IMR-90 (cell line): Measurements from ENCODE around the gene ZNF300. TPM values are rescaled to one million over a fixed set of nuclear protein-coding genes. Genes with fewer than 3 reads are reported as not detected.

Source experiments
- ATAC-seq: fragments of 200-7000 bp; cut with Tn5 transposase; 2 replicates; pipeline ENCODE4 v1.9.1; 2020; ENCODE audit warnings: low read depth, mild to moderate bottlenecking, moderate library complexity
- BruUV-seq: library from RNA; stranded (reverse); fragments of 400-500 nt; replicated peaks from 2 replicates; lab custom pipeline; 2021; lab: Mats Ljungman, UMichigan
- CTCF ChIA-PET: fragments of 300-600 bp; formaldehyde crosslinking; extraction: SDS; loops from one replicate; lab custom pipeline; 2021; ENCODE audit warnings: antibody characterized with exemption; lab: Yijun Ruan, JAX
- POLR2A ChIA-PET: fragments of 300-600 bp; sonication (Branson Sonifier 250); formaldehyde crosslinking; loops from one replicate; lab custom pipeline; 2022; ENCODE audit warnings: antibody characterized with exemption; ENCODE audit not compliant: unreplicated experiment; lab: Charles Lee
- DNase-seq: peaks from one replicate; pipeline ENCODE4 v3.0.0; 2013
- H2AFZ ChIP-seq: replicated peaks from 2 replicates; pipeline ENCODE3; 2013; ENCODE audit warnings: low read length, mild to moderate bottlenecking; ENCODE audit not compliant: poor library complexity
- H2AK5ac ChIP-seq: 2 replicates; pipeline ENCODE4 v1.6.1; 2013; ENCODE audit warnings: low read depth, low read length, inconsistent platforms
- H2AK9ac ChIP-seq: replicated peaks from 2 replicates; pipeline ENCODE3; 2013; ENCODE audit warnings: mild to moderate bottlenecking, low read depth, low read length, moderate library complexity; ENCODE audit not compliant: poor library complexity
- H2BK120ac ChIP-seq: 2 replicates; pipeline ENCODE4 v1.6.1; 2013; ENCODE audit warnings: low read depth, low read length, inconsistent platforms
- H2BK15ac ChIP-seq: 3 replicates; pipeline ENCODE4 v1.6.1; 2013; ENCODE audit warnings: low read depth, low read length, inconsistent platforms
- H2BK20ac ChIP-seq: 2 replicates; pipeline ENCODE4 v1.6.1; 2013; ENCODE audit warnings: low read depth, mild to moderate bottlenecking, inconsistent platforms, low read length, moderate library complexity
- H2BK5ac ChIP-seq: 2 replicates; pipeline ENCODE4 v1.6.1; 2013; ENCODE audit warnings: mild to moderate bottlenecking, low read depth, low read length, inconsistent platforms; ENCODE audit not compliant: poor library complexity, severe bottlenecking
- H3K14ac ChIP-seq: replicated peaks from 2 replicates; pipeline ENCODE4 v1.6.1; 2013; ENCODE audit warnings: low read depth, low read length, inconsistent platforms
- H3K18ac ChIP-seq: 2 replicates; pipeline ENCODE4 v1.6.1; 2013; ENCODE audit warnings: low read depth, low read length, control low read depth
- H3K23ac ChIP-seq: 2 replicates; pipeline ENCODE4 v1.6.1; 2013; ENCODE audit warnings: low read depth, low read length, inconsistent platforms
- H3K27ac ChIP-seq: 2 replicates; pipeline ENCODE4 v1.5.1; 2013; ENCODE audit warnings: mild to moderate bottlenecking, control low read depth, low read length; ENCODE audit not compliant: insufficient read depth
- H3K27me3 ChIP-seq: 2 replicates; pipeline ENCODE4 v1.6.1; 2013; ENCODE audit warnings: low read length; ENCODE audit not compliant: control insufficient read depth, insufficient read depth
- H3K36me3 ChIP-seq: 2 replicates; pipeline ENCODE4 v1.6.1; 2013; ENCODE audit warnings: low read length, mixed read lengths; ENCODE audit not compliant: control insufficient read depth, insufficient read depth
- H3K4ac ChIP-seq: 2 replicates; pipeline ENCODE4 v1.6.1; 2013; ENCODE audit warnings: low read depth, low read length, inconsistent platforms
- H3K4me1 ChIP-seq: 2 replicates; pipeline ENCODE4 v1.6.1; 2013; ENCODE audit warnings: low read length, mixed read lengths; ENCODE audit not compliant: control insufficient read depth, insufficient read depth
- H3K4me2 ChIP-seq: 2 replicates; pipeline ENCODE4 v1.6.1; 2013; ENCODE audit warnings: low read depth, mild to moderate bottlenecking, control low read depth, low read length, moderate library complexity
- H3K4me3 ChIP-seq: 2 replicates; pipeline ENCODE4 v1.5.1; 2013; ENCODE audit warnings: low read depth, mild to moderate bottlenecking, control low read depth, low read length, moderate library complexity; ENCODE audit not compliant: insufficient read depth
- H3K56ac ChIP-seq: 2 replicates; pipeline ENCODE4 v1.6.1; 2013; ENCODE audit warnings: low read length, inconsistent platforms; ENCODE audit not compliant: insufficient read depth; ENCODE audit errors: extremely low read depth
- H3K79me1 ChIP-seq, 2 experiments: 2 replicates each; pipeline ENCODE4 v1.6.1; 2013; ENCODE audit warnings: low read length in 2 of 2, inconsistent platforms in 1 of 2, low read depth in 1 of 2
- H3K9ac ChIP-seq: 2 replicates; pipeline ENCODE4 v1.6.1; 2013; ENCODE audit warnings: low read depth, low read length, control low read depth
- H3K9me1 ChIP-seq: 2 replicates; pipeline ENCODE4 v1.6.1; 2013; ENCODE audit warnings: low read length, inconsistent platforms; ENCODE audit not compliant: insufficient read depth
- H3K9me3 ChIP-seq: 2 replicates; pipeline ENCODE4 v1.6.1; 2013; ENCODE audit warnings: low read length; ENCODE audit not compliant: control insufficient read depth, insufficient read depth
- H4K20me1 ChIP-seq: 2 replicates; pipeline ENCODE4 v1.6.1; 2013; ENCODE audit warnings: low read length, inconsistent platforms; ENCODE audit not compliant: insufficient read depth
- H4K5ac ChIP-seq: 2 replicates; pipeline ENCODE4 v1.6.1; 2013; ENCODE audit warnings: mild to moderate bottlenecking, low read depth, low read length, control low read depth
- H4K8ac ChIP-seq, 2 experiments: 2 replicates each; pipeline ENCODE4 v1.6.1; 2013; ENCODE audit warnings: low read depth in 2 of 2, low read length in 2 of 2, control low read depth in 1 of 2, inconsistent platforms in 1 of 2
- H4K91ac ChIP-seq: 2 replicates; pipeline ENCODE4 v1.6.1; 2013; ENCODE audit warnings: low read depth, low read length, inconsistent platforms; ENCODE audit not compliant: insufficient read depth
- CEBPB ChIP-seq: IDR thresholded peaks from 2 replicates; pipeline ENCODE4 v1.6.1; 2012; ENCODE audit warnings: low read depth, low read length, improper control_type of control experiment
- RCOR1 ChIP-seq: IDR thresholded peaks from 2 replicates; pipeline ENCODE4 v1.6.1; 2012; ENCODE audit warnings: mild to moderate bottlenecking, low read length, improper control_type of control experiment; ENCODE audit not compliant: insufficient replicate concordance
- RFX5 ChIP-seq: IDR thresholded peaks from 2 replicates; pipeline ENCODE4 v1.8.0; 2012; ENCODE audit warnings: low read depth, mild to moderate bottlenecking, low read length, moderate library complexity
- WGBS, 2 experiments: methylation state at CpG; one replicate each; pipeline versions ENCODE4 v1.1.5 to v1.1.7; 2013; ENCODE audit warnings: missing lambda C conversion rate in 2 of 2; ENCODE audit not compliant: insufficient read length in 1 of 2; ENCODE audit errors: extremely low coverage in 2 of 2; 5-methylcytosine and 5-hydroxymethylcytosine counted together
- dilution Hi-C: fragments of 300-500 bp; cut with HindIII; formaldehyde crosslinking; loops from one replicate; pipeline ENCODE4 v1.14.3; 2018; ENCODE audit warnings: low sequenced_read_pairs; ENCODE audit not compliant: unreplicated experiment
- in situ Hi-C: fragments of 300-500 bp; cut with MboI; formaldehyde crosslinking; loops from 3 replicates; pipeline ENCODE4 v1.14.3; 2019; ENCODE audit warnings: low sequenced_read_pairs, inconsistent platforms, mixed read lengths
- intact Hi-C: fragments of 100-400 bp; cut with micrococcal nuclease; formaldehyde crosslinking; loops from 2 replicates; pipeline ENCODE4 v1.10.0; 2022
- polyA plus RNA-seq, 3 experiments: library from polyadenylated mRNA; depleted of rRNA; stranded (reverse); fragments of >200 nt; gene quantifications; 2 replicates each; pipeline ENCODE4 v1.2.3, GENCODE V29; 2012; ENCODE audit warnings: low replicate concordance in 1 of 3
- total RNA-seq: library from RNA; depleted of rRNA; stranded (reverse); fragments of >200 nt; gene quantifications from 2 replicates; pipeline ENCODE4 v1.2.3, GENCODE V29; 2012

ZNF300 gene
- total and polyA plus RNA-seq, 2 of the 4 experiments (the other 2 are of a cell fraction), result 5.2 to 6.1 TPM

- no CpG with 5 or more reads among the region's 2 CpGs for WGBS, 2 experiments
- Histone ChIP-seq H3K23ac (no peak overlapping the region), H3K79me1 (peaks cover 4 to 5% of the 10 kb centered on the region in 2 experiments; a peak in 2 of 4 replicates), H4K8ac (no peak overlapping the region), H3K4me1 (no peaks in the 10 kb centered on the region), H2BK20ac (no peak overlapping the region), H4K5ac (no peak overlapping the region), H3K4ac (no peak overlapping the region), H2AK9ac (no peak overlapping the region), H3K56ac (no peak overlapping the region), H2AFZ (no peak overlapping the region), H3K9ac (no peak overlapping the region), H3K18ac (no peak overlapping the region), H2BK120ac (no peak overlapping the region), H4K91ac (no peak overlapping the region), H2AK5ac (no peak overlapping the region), H3K4me3 (no peak overlapping the region), H3K4me2 (no peak overlapping the region), H3K27me3 (no peaks in the 10 kb centered on the region), H2BK15ac (no peak overlapping the region), H3K36me3 (peaks cover 10% of the 10 kb centered on the region), H2BK5ac (no peak overlapping the region), H3K27ac (no peak overlapping the region), H3K9me3 (peaks cover 40% of the 10 kb centered on the region), H4K20me1 (no peaks in the 10 kb centered on the region), H3K9me1 (no peaks in the 10 kb centered on the region), H3K14ac (no peak overlapping the region)
- intact Hi-C loops, result no loop called here
- dilution Hi-C loops, result no loop called here
- no peak for ATAC-seq
- POLR2A ChIA-PET, result no interaction called here
- no peak for DNase-seq
- TF ChIP-seq RFX5 (no peak), CEBPB (peak; percentile 45; the same call in 1 of the 2 replicates), RCOR1 (no peak)
- CTCF ChIA-PET, result no interaction called here
- in situ Hi-C loops, result no loop called here
- no TSS peak for BruUV-seq
Observed at GRCh38 chr5:150901446-150901845, 3.3 kb downstream of the ZNF300 start.
